Measurements from ENCODE around the gene SYNPR.
"Not testable (repeated sequence)": the region's sequence is repeated elsewhere in the genome, so short reads cannot be mapped to it uniquely, and the experiment has no call there.

Gene SYNPR

GRCh38 chr3:63278171-63279004, at the start of gene SYNPR:
Gene SYNPR, plus strand, starts transcription at chr3:63278308.
- in situ Hi-C loops (cut with MboI; ENCODE audit: low sequenced_read_pairs) = no loop called here

GRCh38 chr3:63228677-63229076, 49.4 kb upstream of the SYNPR start:
- in situ Hi-C loops (cut with MboI; ENCODE audit: low sequenced_read_pairs) = no loop called here

- in situ Hi-C loops (cut with MboI; ENCODE audit: low sequenced_read_pairs) = no loop called here
These were observed 48.0 kb upstream of the SYNPR start for GRCh38 chr3:63230146-63230545.

GRCh38 chr3:63231643-63232042, 46.5 kb upstream of the SYNPR start:
- in situ Hi-C loops (cut with MboI; ENCODE audit: low sequenced_read_pairs) = no loop called here

- in situ Hi-C loops (cut with MboI; ENCODE audit: low sequenced_read_pairs) = no loop called here
These were observed 45.2 kb upstream of the SYNPR start for GRCh38 chr3:63232764-63233396.

GRCh38 chr3:63240381-63240902, 37.7 kb upstream of the SYNPR start:
- in situ Hi-C loops (cut with MboI; ENCODE audit: low sequenced_read_pairs) = no loop called here

- in situ Hi-C loops (cut with MboI; ENCODE audit: low sequenced_read_pairs) = no loop called here
These were observed 36.0 kb upstream of the SYNPR start for GRCh38 chr3:63242124-63242523.

GRCh38 chr3:63244486-63244885, 33.6 kb upstream of the SYNPR start:
- in situ Hi-C loops (cut with MboI; ENCODE audit: low sequenced_read_pairs) = no loop called here

- in situ Hi-C loops (cut with MboI; ENCODE audit: low sequenced_read_pairs) = no loop called here
These were observed 32.3 kb upstream of the SYNPR start for GRCh38 chr3:63245726-63246241.

- in situ Hi-C loops (cut with MboI; ENCODE audit: low sequenced_read_pairs) = no loop called here
These were observed 30.1 kb upstream of the SYNPR start for GRCh38 chr3:63248015-63248414.

- in situ Hi-C loops (cut with MboI; ENCODE audit: low sequenced_read_pairs) = no loop called here
These were observed 26.6 kb upstream of the SYNPR start for GRCh38 chr3:63251499-63251898.

- in situ Hi-C loops (cut with MboI; ENCODE audit: low sequenced_read_pairs) = not testable (repeated sequence)
These were observed 22.3 kb upstream of the SYNPR start for GRCh38 chr3:63255819-63256218.

GRCh38 chr3:63264716-63265115, 13.4 kb upstream of the SYNPR start:
- in situ Hi-C loops (cut with MboI; ENCODE audit: low sequenced_read_pairs) = no loop called here

- in situ Hi-C loops (cut with MboI; ENCODE audit: low sequenced_read_pairs) = no loop called here
These were observed 3.7 kb upstream of the SYNPR start for GRCh38 chr3:63274359-63274758.

GRCh38 chr3:63279005-63279841, 1.1 kb downstream of the SYNPR start:
- in situ Hi-C loops (cut with MboI; ENCODE audit: low sequenced_read_pairs) = no loop called here

GRCh38 chr3:63287610-63288009, 9.5 kb downstream of the SYNPR start:
- in situ Hi-C loops (cut with MboI; ENCODE audit: low sequenced_read_pairs) = no loop called here

GRCh38 chr3:63290686-63291085, 12.6 kb downstream of the SYNPR start:
- in situ Hi-C loops (cut with MboI; ENCODE audit: low sequenced_read_pairs) = no loop called here

GRCh38 chr3:63294332-63294731, 16.2 kb downstream of the SYNPR start:
- in situ Hi-C loops (cut with MboI; ENCODE audit: low sequenced_read_pairs) = no loop called here

GRCh38 chr3:63295356-63295755, 17.2 kb downstream of the SYNPR start:
- in situ Hi-C loops (cut with MboI; ENCODE audit: low sequenced_read_pairs) = no loop called here

- in situ Hi-C loops (cut with MboI; ENCODE audit: low sequenced_read_pairs) = no loop called here
These were observed 17.7 kb downstream of the SYNPR start for GRCh38 chr3:63295806-63296205.

GRCh38 chr3:63296249-63296648, 18.1 kb downstream of the SYNPR start:
- in situ Hi-C loops (cut with MboI; ENCODE audit: low sequenced_read_pairs) = no loop called here
